GM18505 (cell line): ENCODE data around the gene PTEN.

Source experiments
- ATAC-seq: cut with Tn5 transposase; IDR thresholded peaks from one replicate; pipeline ENCODE4 v1.9.1; 2021; ENCODE audit not compliant: unreplicated experiment
- POLR2A ChIP-seq: IDR thresholded peaks from 4 replicates; pipeline ENCODE4 v1.6.1; 2011; ENCODE audit warnings: borderline replicate concordance; ENCODE audit not compliant: insufficient read depth, insufficient read length; ENCODE audit errors: extremely low read depth

The PTEN gene

GRCh38 chr10:87931836-87932230 lies 68.4 kb downstream of the PTEN start:
- no peak for ATAC-seq
- TF ChIP-seq POLR2A = no peak

- TF ChIP-seq POLR2A = no peak
- ATAC-seq = no peak
Observed at GRCh38 chr10:87935290-87936141, 72.1 kb downstream of the PTEN start.

GRCh38 chr10:87940210-87940609 lies 76.8 kb downstream of the PTEN start:
- ATAC-seq = no peak
- no peak for TF ChIP-seq POLR2A

GRCh38 chr10:87942884-87943527 lies 79.6 kb downstream of the PTEN start:
- ATAC-seq = no peak
- no peak for TF ChIP-seq POLR2A

GRCh38 chr10:87945984-87946383 lies 82.6 kb downstream of the PTEN start:
- ATAC-seq = no peak
- no peak for TF ChIP-seq POLR2A

GRCh38 chr10:87952612-87953011 lies 89.2 kb downstream of the PTEN start:
- no peak for TF ChIP-seq POLR2A
- ATAC-seq = no peak

- TF ChIP-seq POLR2A = no peak
Observed at GRCh38 chr10:87956055-87956454, 92.6 kb downstream of the PTEN start.

GRCh38 chr10:87957702-87958101 lies 94.3 kb downstream of the PTEN start:
- no peak for TF ChIP-seq POLR2A
- ATAC-seq = no peak

More at GRCh38 chr10:87956055-87956454, 92.6 kb downstream of the PTEN start:
- no peak for ATAC-seq

GRCh38 chr10:87960230-87960629 lies 96.8 kb downstream of the PTEN start:
- no peak for ATAC-seq
- no peak for TF ChIP-seq POLR2A

- TF ChIP-seq POLR2A = no peak
- no peak for ATAC-seq
Observed at GRCh38 chr10:87961314-87961713, 97.9 kb downstream of the PTEN start.

GRCh38 chr10:87966459-87966858 lies 103.0 kb downstream of the PTEN start:
- TF ChIP-seq POLR2A = no peak
- ATAC-seq = no peak

- no peak for TF ChIP-seq POLR2A
- ATAC-seq = no peak
Observed at GRCh38 chr10:87973635-87974034, 110.2 kb downstream of the PTEN start.

GRCh38 chr10:87974130-87974529 lies 110.7 kb downstream of the PTEN start:
- TF ChIP-seq POLR2A = no peak
- ATAC-seq = no peak

- TF ChIP-seq POLR2A = no peak
- no peak for ATAC-seq
Observed at GRCh38 chr10:87974769-87975168, 111.3 kb downstream of the PTEN start.

GRCh38 chr10:87976101-87976743 lies 112.8 kb downstream of the PTEN start:
- no peak for ATAC-seq
- no peak for TF ChIP-seq POLR2A

- ATAC-seq = no peak
- TF ChIP-seq POLR2A = no peak
Observed at GRCh38 chr10:87978166-87978565, 114.7 kb downstream of the PTEN start.
